K562 (cell line): ENCODE results near the gene DPP10. TPM values are rescaled to one million over a fixed set of nuclear protein-coding genes. Genes with fewer than 3 reads are reported as not detected.

Source experiments
- ATAC-seq: fragments of 200-7000 bp; cut with Tn5 transposase; 3 replicates; pipeline ENCODE4 v1.9.1; 2020; ENCODE audit warnings: moderate library complexity
- BruUV-seq: library from RNA; stranded (reverse); fragments of 400-500 nt; replicated peaks from 2 replicates; lab custom pipeline; 2021; lab: Mats Ljungman, UMichigan
- CTCF ChIA-PET: fragments of 300-600 bp; formaldehyde crosslinking; extraction: SDS; loops from one replicate; lab custom pipeline; 2021; ENCODE audit warnings: low intra/inter-chr PET ratio; lab: Yijun Ruan, JAX
- POLR2A ChIA-PET: fragments of 300-600, 350-650 bp; sonication (Branson Sonifier 250); formaldehyde crosslinking; extraction: SDS; loops from one replicate; lab custom pipeline; 2021; ENCODE audit warnings: antibody characterized with exemption, inconsistent platforms; lab: Yijun Ruan, JAX
- DNase-seq, 4 experiments: peaks; one replicate each; pipeline versions ENCODE4 v3.0.0 to v3.0.0-alpha.2; 2011 to 2018; ENCODE audit warnings: low spot score in 3 of 4, mixed read lengths in 3 of 4; ENCODE audit errors: extremely low read depth in 1 of 4
- FAIRE-seq: peaks from 2 replicates; lab custom pipeline; 2011; peaks lifted over from hg19 to GRCh38; lab: Jason Lieb, UNC
- H2AFZ ChIP-seq: 2 replicates; pipeline ENCODE4 v1.6.0; 2011; ENCODE audit warnings: low read depth, low read length, control low read depth, inconsistent platforms
- H3K27ac ChIP-seq: fragments of 200-600 bp; 3 replicates; pipeline ENCODE4 v1.8.0; 2011; ENCODE audit warnings: low read depth, mild to moderate bottlenecking, control low read depth, inconsistent platforms, low read length, moderate library complexity, mixed read lengths; ENCODE audit errors: extremely low read depth
- H3K27me3 ChIP-seq, 2 experiments: fragments of 300-600 bp in 1 of 2; 2 replicates in 1 of 2; 3 replicates in 1 of 2; pipeline versions ENCODE4 v1.6.0 to v1.8.0; 2011; ENCODE audit warnings: inconsistent platforms in 2 of 2, low read length in 2 of 2, mild to moderate bottlenecking in 1 of 2, mixed read lengths in 1 of 2, moderate library complexity in 1 of 2; ENCODE audit not compliant: control insufficient read depth in 2 of 2, insufficient read depth in 2 of 2
- H3K36me3 ChIP-seq: fragments of 300-600 bp; 3 replicates; pipeline ENCODE4 v1.8.0; 2011; ENCODE audit warnings: mild to moderate bottlenecking, low read length, inconsistent platforms; ENCODE audit not compliant: control insufficient read depth, insufficient read depth
- H3K4me1 ChIP-seq, 2 experiments: fragments of 200-600 bp in 1 of 2; replicated peaks in 1 of 2; 2 replicates in 1 of 2; 3 replicates in 1 of 2; pipeline versions ENCODE4 v1.5.1 to v1.8.0; 2011; ENCODE audit warnings: inconsistent platforms in 2 of 2, low read length in 2 of 2, mild to moderate bottlenecking in 1 of 2, mixed read lengths in 1 of 2, moderate library complexity in 1 of 2; ENCODE audit not compliant: control insufficient read depth in 2 of 2, insufficient read depth in 2 of 2
- H3K4me2 ChIP-seq: 2 replicates; pipeline ENCODE4 v1.6.1; 2011; ENCODE audit warnings: low read length, control low read depth, inconsistent platforms, mixed read lengths; ENCODE audit not compliant: insufficient read depth
- H3K4me3 ChIP-seq: fragments of 200-600 bp; sonication (generic), shearing (Covaris generic); 2 replicates; pipeline ENCODE4 v1.5.1; 2016; ENCODE audit warnings: control low read depth, inconsistent platforms
- H3K79me2 ChIP-seq: fragments of 200-600 bp; 3 replicates; pipeline ENCODE4 v1.8.0; 2011; ENCODE audit warnings: low read length, inconsistent platforms; ENCODE audit not compliant: control insufficient read depth, insufficient read depth
- H3K9ac ChIP-seq, 2 experiments: 2 replicates each; pipeline versions ENCODE4 v1.6.0 to v1.6.1; 2011; ENCODE audit warnings: low read depth in 2 of 2, low read length in 2 of 2, control low read depth in 1 of 2, inconsistent platforms in 1 of 2, mild to moderate bottlenecking in 1 of 2, mixed read lengths in 1 of 2; ENCODE audit not compliant: insufficient read depth in 1 of 2
- H3K9me1 ChIP-seq: one replicate; pipeline ENCODE4 v1.6.0; 2011; ENCODE audit warnings: inconsistent platforms, mild to moderate bottlenecking, low read length, moderate library complexity; ENCODE audit not compliant: control insufficient read depth, insufficient read depth
- H3K9me3 ChIP-seq: replicated peaks from 2 replicates; pipeline ENCODE4 v1.5.1; 2011; ENCODE audit warnings: low read depth, low read length, inconsistent platforms; ENCODE audit not compliant: control insufficient read depth, insufficient read depth
- H4K20me1 ChIP-seq: replicated peaks from 2 replicates; pipeline ENCODE4 v1.6.1; 2011; ENCODE audit warnings: low read length, inconsistent platforms, mixed read lengths; ENCODE audit not compliant: control insufficient read depth, insufficient read depth
- ASH1L ChIP-seq: fragments of 450-650 bp; IDR thresholded peaks from 2 replicates; pipeline ENCODE4 v1.6.1; 2018; ENCODE audit warnings: borderline replicate concordance, mild to moderate bottlenecking, low read depth; ENCODE audit not compliant: partially characterized antibody
- E2F1 ChIP-seq: sonication (generic); formaldehyde crosslinking; IDR thresholded peaks from 2 replicates; pipeline ENCODE4 v1.8.1; 2023; ENCODE audit warnings: mild to moderate bottlenecking, missing genetic modification reagents, moderate library complexity
- ELK1 ChIP-seq: sonication (generic); formaldehyde crosslinking; IDR thresholded peaks from 2 replicates; pipeline ENCODE4 v1.8.1; 2022; ENCODE audit warnings: missing genetic modification reagents
- FOXP4 ChIP-seq: sonication (generic); formaldehyde crosslinking; IDR thresholded peaks from 2 replicates; pipeline ENCODE4 v1.8.0; 2022; ENCODE audit warnings: mild to moderate bottlenecking, missing genetic modification reagents, borderline replicate concordance
- HDAC3 ChIP-seq: fragments of 450-650 bp; IDR thresholded peaks from 2 replicates; pipeline ENCODE4 v1.6.1; 2018; ENCODE audit warnings: borderline replicate concordance, mild to moderate bottlenecking, moderate library complexity; ENCODE audit not compliant: partially characterized antibody
- JUNB ChIP-seq: fragments of 450-650 bp; formaldehyde crosslinking; conservative IDR thresholded peaks from 2 replicates; pipeline ENCODE4 v1.4.0; 2020; ENCODE audit warnings: mild to moderate bottlenecking
- MED1 ChIP-seq: sonication (generic); formaldehyde crosslinking; IDR thresholded peaks from 2 replicates; pipeline ENCODE4 v1.8.1; 2023; ENCODE audit warnings: missing genetic modification reagents, borderline replicate concordance
- POLR2A ChIP-seq: fragments of 450-650 bp; conservative IDR thresholded peaks from 2 replicates; pipeline ENCODE4 v1.6.1; 2016
- STAT5B ChIP-seq: fragments of 250-450 bp; sonication (Bioruptor Pico); IDR thresholded peaks from 2 replicates; pipeline ENCODE4 v1.8.0; 2021; ENCODE audit warnings: mild to moderate bottlenecking, inconsistent platforms
- SUPT5H ChIP-seq: fragments of 450-650 bp; IDR thresholded peaks from 2 replicates; pipeline ENCODE4 v1.6.1; 2016
- TEAD2 ChIP-seq: fragments of 450-650 bp; IDR thresholded peaks from 2 replicates; pipeline ENCODE4 v1.6.1; 2016; ENCODE audit warnings: missing genetic modification characterization, control low read depth, missing compliant biosample characterization
- THAP7 ChIP-seq: fragments of 250-450 bp; sonication (Bioruptor Pico); IDR thresholded peaks from 2 replicates; pipeline ENCODE4 v1.5.0; 2021
- VEZF1 ChIP-seq: fragments of 200-800 bp; sonication (Bioruptor generic); IDR thresholded peaks from 2 replicates; pipeline ENCODE4 v1.6.1; 2017; ENCODE audit warnings: missing genetic modification characterization, missing compliant biosample characterization
- ZNF165 ChIP-seq: fragments of 250-450 bp; sonication (Bioruptor Pico); IDR thresholded peaks from 2 replicates; pipeline ENCODE4 v1.4.0; 2020; ENCODE audit warnings: borderline replicate concordance
- ZNF354B ChIP-seq: fragments of 250-450 bp; sonication (Bioruptor Pico); IDR thresholded peaks from 2 replicates; pipeline ENCODE4 v1.4.0; 2020
- ZNF384 ChIP-seq: IDR thresholded peaks from 2 replicates; pipeline ENCODE4 v1.6.1; 2012; ENCODE audit warnings: low read depth, low read length, improper control_type of control experiment
- WGBS: fragments of 100-300 bp; shearing (Covaris generic); methylation state at CpG from one replicate; pipeline ENCODE4 v1.1.6; 2016; ENCODE audit warnings: low coverage, mixed read lengths; ENCODE audit not compliant: insufficient coverage; ENCODE audit errors: missing lambda C conversion rate; 5-methylcytosine and 5-hydroxymethylcytosine counted together
- in situ Hi-C: fragments of 300-500 bp; cut with MboI; formaldehyde crosslinking; loops from 4 replicates; pipeline ENCODE4 v1.15.0; 2018; ENCODE audit warnings: inconsistent platforms, mixed read lengths
- intact Hi-C: fragments of 100-400 bp; cut with micrococcal nuclease; formaldehyde crosslinking; loops from 2 replicates; pipeline ENCODE4 v1.14.2; 2022
- polyA plus RNA-seq, 8 experiments: library from polyadenylated mRNA; depleted of rRNA in 4 of 8; stranded (reverse) in 5 of 8; unstranded in 3 of 8; fragments of >200 nt; fragmentation: Nextera tagmentation in 2 of 8; fragmentation: Illumina TruSeq in 1 of 8; extraction: Ambion mirVana in 2 of 8; extraction: Trizol in 1 of 8; gene quantifications; 2 replicates each; pipeline versions ENCODE4 v1.2.1 to v1.2.3, GENCODE V29; 2011 to 2014; ENCODE audit warnings: inconsistent platforms in 1 of 8, missing spikeins in 1 of 8
- total RNA-seq, 7 experiments: library from RNA; depleted of rRNA in 6 of 7; stranded (reverse); fragments of >200 nt in 6 of 7; fragmentation: Illumina TruSeq in 2 of 7; extraction: Trizol in 2 of 7; gene quantifications; 2 replicates each; pipeline versions ENCODE4 v1.2.1 to v1.2.3, GENCODE V29; 2011 to 2021; ENCODE audit warnings: low replicate concordance in 1 of 7

DPP10 gene
- total and polyA plus RNA-seq, 9 of the 15 experiments (the other 6 are each of a cell fraction or from before 2014, with no cell fraction given) = not detected

GRCh38 chr2:114940785-114941458 lies 498.5 kb downstream of the DPP10 start:
- Histone ChIP-seq H3K79me2 (no peaks in the 10 kb centered on the region), H3K4me2 (no peak overlapping the region), H3K27ac (no peak overlapping the region), H3K9ac (no peak overlapping the region), H3K9me1 (no peaks in the 10 kb centered on the region), H2AFZ (no peak overlapping the region), H3K36me3 (no peaks in the 10 kb centered on the region), H4K20me1 (no peaks in the 10 kb centered on the region), H3K4me3 (no peak overlapping the region), H3K27me3 (no peaks in the 10 kb centered on the region), H3K4me1 (no peaks in the 10 kb centered on the region), H3K9me3 (no peaks in the 10 kb centered on the region)
- WGBS = 0% methylated on average over 3 of the region's 3 CpGs
- no peak for ATAC-seq
- no peak for DNase-seq
- no peak for FAIRE-seq
- BruUV-seq = no TSS peak
- in situ Hi-C loops = no loop called here
- intact Hi-C loops = no loop called here
- ChIA-PET POLR2A (no interaction called here), CTCF (no interaction called here)
- TF ChIP-seq FOXP4 = no peak
- no peak for TF ChIP-seq ZNF354B (CRISPR knock-in tag)
- no peak for TF ChIP-seq TEAD2 (tag)
- TF ChIP-seq STAT5B (CRISPR knock-in tag) = no peak
- no peak for TF ChIP-seq POLR2A
- no peak for TF ChIP-seq ELK1
- TF ChIP-seq MED1 (CRISPR knock-in tag) = no peak
- no peak for TF ChIP-seq ZNF384
- TF ChIP-seq E2F1 (CRISPR knock-in tag) = no peak
- no peak for TF ChIP-seq ZNF165
- no peak for TF ChIP-seq SUPT5H
- no peak for TF ChIP-seq HDAC3
- no peak for TF ChIP-seq JUNB (CRISPR knock-in tag)
- TF ChIP-seq THAP7 = no peak
- TF ChIP-seq ASH1L = no peak
- no peak for TF ChIP-seq VEZF1 (CRISPR knock-in tag)
